Muscle layer of colon (tissue), 2 donors: ENCODE results near the gene IQCC.

Source experiments
- H3K27ac ChIP-seq: one replicate; pipeline ENCODE4 v1.7.0; 2013; ENCODE audit warnings: low read depth, mild to moderate bottlenecking, low read length, moderate library complexity
- H3K27me3 ChIP-seq, 2 donors: one replicate each; pipeline ENCODE4 v1.7.0; 2013; ENCODE audit warnings: low read length in 2 of 2, mild to moderate bottlenecking in 2 of 2; ENCODE audit not compliant: insufficient read depth in 2 of 2, control insufficient read depth in 1 of 2
- H3K36me3 ChIP-seq: one replicate; pipeline ENCODE4 v1.7.0; 2013; ENCODE audit warnings: mild to moderate bottlenecking, low read length; ENCODE audit not compliant: insufficient read depth
- H3K4me1 ChIP-seq: one replicate; pipeline ENCODE4 v1.7.0; 2013; ENCODE audit warnings: mild to moderate bottlenecking, low read length; ENCODE audit not compliant: insufficient read depth
- H3K4me3 ChIP-seq, 2 donors: one replicate each; pipeline ENCODE4 v1.7.0; 2013; ENCODE audit warnings: low read length in 2 of 2, low read depth in 1 of 2, mild to moderate bottlenecking in 1 of 2, moderate library complexity in 1 of 2
- H3K9ac ChIP-seq: one replicate; pipeline ENCODE4 v1.7.0; 2013; ENCODE audit warnings: low read length
- H3K9me3 ChIP-seq: one replicate; pipeline ENCODE4 v1.7.0; 2013; ENCODE audit warnings: mild to moderate bottlenecking, low read length
- donor health status: abdominal sarcoma.
- donor health status: Adenocarcinoma of cecum.

Gene IQCC

GRCh38 chr1:32232558-32233304 is 27.3 kb downstream of the IQCC start:
- no peaks in the 10 kb centered on the region for H3K9me3 ChIP-seq
- no peaks in the 10 kb centered on the region for H3K27me3 ChIP-seq
- H3K27ac ChIP-seq, result no peak overlapping the region
- peaks cover 22% of the 10 kb centered on the region for H3K36me3 ChIP-seq
- no peaks in the 10 kb centered on the region for H3K4me1 ChIP-seq
- H3K4me3 ChIP-seq, result no peak overlapping the region
- H3K9ac ChIP-seq, result no peak overlapping the region

GRCh38 chr1:32234792-32235191 is 29.3 kb downstream of the IQCC start:
- Histone ChIP-seq H3K4me1 (no peaks in the 10 kb centered on the region), H3K36me3 (peaks cover 7% of the 10 kb centered on the region), H3K9ac (no peak overlapping the region), H3K27ac (no peak overlapping the region), H3K27me3 (no peaks in the 10 kb centered on the region), H3K9me3 (no peaks in the 10 kb centered on the region), H3K4me3 (no peak overlapping the region)

- no peak overlapping the region for H3K9ac ChIP-seq
- no peaks in the 10 kb centered on the region for H3K36me3 ChIP-seq
- no peaks in the 10 kb centered on the region for H3K27me3 ChIP-seq
- peaks cover 13% of the 10 kb centered on the region for H3K4me1 ChIP-seq
- H3K9me3 ChIP-seq, result no peaks in the 10 kb centered on the region
- peak overlapping the region; percentile 86 for H3K27ac ChIP-seq
- peak overlapping the region in 1 of 2 donors; percentile 83 for H3K4me3 ChIP-seq
These were observed 33.9 kb downstream of the IQCC start for GRCh38 chr1:32239337-32239736.

- peak overlapping the region; percentile 34 for H3K9ac ChIP-seq
- peak overlapping the region; percentile 86 for H3K27ac ChIP-seq
- no peaks in the 10 kb centered on the region for H3K9me3 ChIP-seq
- peak overlapping the region; percentile 38 to 83 for H3K4me3 ChIP-seq
- no peaks in the 10 kb centered on the region for H3K27me3 ChIP-seq
- no peaks in the 10 kb centered on the region for H3K36me3 ChIP-seq
- H3K4me1 ChIP-seq, result peaks cover 13% of the 10 kb centered on the region
These were observed 34.3 kb downstream of the IQCC start for GRCh38 chr1:32239790-32240139.

GRCh38 chr1:32240140-32240951 is 34.9 kb downstream of the IQCC start:
- H3K27ac ChIP-seq, result peak overlapping the region; percentile 86
- H3K27me3 ChIP-seq, result no peaks in the 10 kb centered on the region
- H3K4me3 ChIP-seq, result peak overlapping the region; percentile 38 to 83
- H3K9ac ChIP-seq, result peak overlapping the region; percentile 34
- peaks cover 13% of the 10 kb centered on the region for H3K4me1 ChIP-seq
- H3K36me3 ChIP-seq, result no peaks in the 10 kb centered on the region
- H3K9me3 ChIP-seq, result no peaks in the 10 kb centered on the region

GRCh38 chr1:32241001-32241763 is 35.7 kb downstream of the IQCC start:
- Histone ChIP-seq H3K27ac (peak overlapping the region; percentile 86), H3K9ac (peak overlapping the region; percentile 34)

GRCh38 chr1:32242341-32242851 is 36.9 kb downstream of the IQCC start:
- Histone ChIP-seq H3K36me3 (no peaks in the 10 kb centered on the region), H3K27ac (no peak overlapping the region), H3K9ac (no peak overlapping the region), H3K9me3 (no peaks in the 10 kb centered on the region), H3K4me3 (no peak overlapping the region), H3K4me1 (peaks cover 25% of the 10 kb centered on the region), H3K27me3 (no peaks in the 10 kb centered on the region)

More at GRCh38 chr1:32241001-32241763, 35.7 kb downstream of the IQCC start:
- Histone ChIP-seq H3K4me1 (peaks cover 13% of the 10 kb centered on the region), H3K27me3 (no peaks in the 10 kb centered on the region), H3K4me3 (peak overlapping the region; percentile 38 to 83), H3K9me3 (no peaks in the 10 kb centered on the region), H3K36me3 (no peaks in the 10 kb centered on the region)

- Histone ChIP-seq H3K9me3 (no peaks in the 10 kb centered on the region), H3K27ac (peak within 1 kb of the TSS; percentile 48), H3K4me1 (peaks cover 35% of the 10 kb centered on the region), H3K4me3 (peak within 1 kb of the TSS in 1 of 2 donors; percentile 23), H3K9ac (no peak within 1 kb of the TSS), H3K36me3 (no peaks in the 10 kb centered on the region), H3K27me3 (no peaks in the 10 kb centered on the region)
These were observed 41.4 kb downstream of the IQCC start, which contains the start of gene FAM167B for GRCh38 chr1:32246888-32247273. FAM167B (plus strand) TSS chr1:32247222; CDS start chr1:32247422, 200 bp downstream.

- no peaks in the 10 kb centered on the region for H3K36me3 ChIP-seq
- no peaks in the 10 kb centered on the region for H3K9me3 ChIP-seq
- H3K27ac ChIP-seq, result peak overlapping the region; percentile 2
- H3K27me3 ChIP-seq, result no peaks in the 10 kb centered on the region
- H3K9ac ChIP-seq, result no peak overlapping the region
- peak overlapping the region in 1 of 2 donors; percentile 23 for H3K4me3 ChIP-seq
- peaks cover 30% of the 10 kb centered on the region for H3K4me1 ChIP-seq
These were observed 42.0 kb downstream of the IQCC start for GRCh38 chr1:32247452-32247851.

GRCh38 chr1:32247983-32248889 is 42.8 kb downstream of the IQCC start:
- Histone ChIP-seq H3K36me3 (no peaks in the 10 kb centered on the region), H3K9ac (no peak overlapping the region), H3K4me3 (peak overlapping the region in 1 of 2 donors; percentile 1), H3K27me3 (no peaks in the 10 kb centered on the region), H3K9me3 (no peaks in the 10 kb centered on the region), H3K4me1 (peaks cover 27% of the 10 kb centered on the region), H3K27ac (peak overlapping the region; percentile 2)
